Measurements from ENCODE around the gene PPP1R13B.
"Not testable (repeated sequence)": the region's sequence is repeated elsewhere in the genome, so short reads cannot be mapped to it uniquely, and the experiment has no call there.

PPP1R13B gene, protein sequence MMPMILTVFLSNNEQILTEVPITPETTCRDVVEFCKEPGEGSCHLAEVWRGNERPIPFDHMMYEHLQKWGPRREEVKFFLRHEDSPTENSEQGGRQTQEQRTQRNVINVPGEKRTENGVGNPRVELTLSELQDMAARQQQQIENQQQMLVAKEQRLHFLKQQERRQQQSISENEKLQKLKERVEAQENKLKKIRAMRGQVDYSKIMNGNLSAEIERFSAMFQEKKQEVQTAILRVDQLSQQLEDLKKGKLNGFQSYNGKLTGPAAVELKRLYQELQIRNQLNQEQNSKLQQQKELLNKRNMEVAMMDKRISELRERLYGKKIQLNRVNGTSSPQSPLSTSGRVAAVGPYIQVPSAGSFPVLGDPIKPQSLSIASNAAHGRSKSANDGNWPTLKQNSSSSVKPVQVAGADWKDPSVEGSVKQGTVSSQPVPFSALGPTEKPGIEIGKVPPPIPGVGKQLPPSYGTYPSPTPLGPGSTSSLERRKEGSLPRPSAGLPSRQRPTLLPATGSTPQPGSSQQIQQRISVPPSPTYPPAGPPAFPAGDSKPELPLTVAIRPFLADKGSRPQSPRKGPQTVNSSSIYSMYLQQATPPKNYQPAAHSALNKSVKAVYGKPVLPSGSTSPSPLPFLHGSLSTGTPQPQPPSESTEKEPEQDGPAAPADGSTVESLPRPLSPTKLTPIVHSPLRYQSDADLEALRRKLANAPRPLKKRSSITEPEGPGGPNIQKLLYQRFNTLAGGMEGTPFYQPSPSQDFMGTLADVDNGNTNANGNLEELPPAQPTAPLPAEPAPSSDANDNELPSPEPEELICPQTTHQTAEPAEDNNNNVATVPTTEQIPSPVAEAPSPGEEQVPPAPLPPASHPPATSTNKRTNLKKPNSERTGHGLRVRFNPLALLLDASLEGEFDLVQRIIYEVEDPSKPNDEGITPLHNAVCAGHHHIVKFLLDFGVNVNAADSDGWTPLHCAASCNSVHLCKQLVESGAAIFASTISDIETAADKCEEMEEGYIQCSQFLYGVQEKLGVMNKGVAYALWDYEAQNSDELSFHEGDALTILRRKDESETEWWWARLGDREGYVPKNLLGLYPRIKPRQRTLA

DNA sequence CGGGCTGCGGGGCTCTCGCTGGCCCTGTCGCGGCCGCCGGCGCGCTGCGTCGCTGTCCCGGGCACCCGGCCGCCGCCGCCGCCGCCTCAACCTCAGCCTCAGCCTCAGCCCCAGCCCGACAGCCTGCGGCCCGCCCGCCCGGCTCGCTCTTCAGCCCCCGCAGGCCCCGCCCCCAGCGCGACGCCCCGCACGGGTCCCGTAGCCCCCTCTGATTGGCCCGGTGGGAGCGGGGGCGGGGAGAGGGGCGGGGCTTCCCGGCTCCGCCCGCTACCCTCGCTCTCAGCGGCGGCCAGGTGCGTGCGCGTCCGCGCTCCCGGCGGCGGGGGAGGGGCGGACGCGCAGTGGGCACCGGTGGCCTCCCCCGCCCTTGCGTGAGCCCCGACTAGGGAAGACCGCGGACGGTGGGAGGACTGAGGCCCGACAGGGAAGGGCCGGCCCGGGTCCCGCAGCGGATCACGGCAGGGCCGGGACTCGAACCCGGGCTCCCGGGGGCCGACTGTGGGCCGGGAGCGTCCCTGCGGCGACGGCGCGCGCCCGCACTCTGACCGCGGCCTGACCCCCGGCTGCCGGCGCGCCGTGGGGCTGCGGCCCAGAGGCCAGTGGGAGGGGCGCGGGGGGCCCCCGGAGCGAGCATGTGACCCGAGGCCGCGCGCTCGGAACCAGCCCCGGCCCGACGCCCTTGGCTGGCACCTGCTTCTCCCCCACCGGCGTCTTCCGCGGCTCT lies at the start of gene PPP1R13B:
PPP1R13B (minus strand) TSS at position 125 of the 724 bp plus-strand sequence. CDS start 268 bp downstream, outside the sequence.
- Histone ChIP-seq H3K9me3 (ENCODE audit: control insufficient read depth, insufficient read depth, low read length) (no peaks in the 10 kb centered on the region), H3K9ac (ENCODE audit: low read depth, low read length) (peak within 1 kb of the TSS; percentile 85), H3K36me3 (ENCODE audit: insufficient read depth, low read length) (no peaks in the 10 kb centered on the region), H3K4me1 (ENCODE audit: insufficient read depth, low read length) (peaks cover 6% of the 10 kb centered on the region; the same call in 1 of the 2 replicates)

DNA sequence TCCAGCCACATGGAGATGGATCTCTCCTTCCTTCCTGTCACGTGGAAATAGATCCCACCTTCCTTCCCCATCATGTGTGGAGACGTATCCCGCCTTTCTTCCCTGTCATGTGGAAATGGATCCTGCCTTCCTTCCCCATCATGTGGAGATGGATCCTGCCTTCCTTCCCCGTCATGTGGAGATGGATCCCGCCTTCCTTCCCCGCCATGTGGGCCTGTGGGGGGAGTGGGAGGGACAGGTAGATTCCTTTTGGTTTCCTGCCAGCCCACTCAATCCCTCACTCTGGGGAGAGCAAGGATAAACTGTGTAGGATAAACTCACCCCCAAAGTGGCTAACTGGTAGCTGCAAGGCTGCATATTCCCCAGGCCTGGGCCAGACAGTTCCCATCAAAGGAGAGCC lies 49.2 kb upstream of the PPP1R13B start:
- H3K36me3 ChIP-seq (ENCODE audit: insufficient read depth, low read length), result no peaks in the 10 kb centered on the region
- H3K9ac ChIP-seq (ENCODE audit: low read depth, low read length), result no peak overlapping the region
- peaks cover 5% of the 10 kb centered on the region; the same call in 1 of the 2 replicates for H3K9me3 ChIP-seq (ENCODE audit: control insufficient read depth, insufficient read depth, low read length)
- no peaks in the 10 kb centered on the region for H3K4me1 ChIP-seq (ENCODE audit: insufficient read depth, low read length)

DNA sequence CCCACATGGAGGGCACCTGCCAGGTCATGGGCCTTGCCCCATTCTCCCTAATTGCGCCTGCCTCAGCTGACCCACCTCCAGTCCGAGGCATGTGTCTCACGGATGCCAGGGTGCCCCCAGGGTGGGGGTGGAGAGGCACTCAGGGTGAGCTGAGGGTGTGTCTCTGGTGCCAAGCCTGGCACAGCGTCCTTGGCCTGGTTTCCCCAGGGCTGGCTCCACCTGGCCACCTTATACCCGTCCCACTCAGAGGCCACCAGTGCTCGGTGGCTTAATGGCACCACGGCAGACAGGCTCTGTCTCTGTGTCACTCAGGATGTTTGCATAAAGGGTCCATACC lies 47.3 kb upstream of the PPP1R13B start:
- H3K9me3 ChIP-seq (ENCODE audit: control insufficient read depth, insufficient read depth, low read length), result peaks cover 5% of the 10 kb centered on the region; the same call in 1 of the 2 replicates
- no peak overlapping the region for H3K9ac ChIP-seq (ENCODE audit: low read depth, low read length)
- no peaks in the 10 kb centered on the region; the same call in 1 of the 2 replicates for H3K4me1 ChIP-seq (ENCODE audit: insufficient read depth, low read length)
- H3K36me3 ChIP-seq (ENCODE audit: insufficient read depth, low read length), result no peaks in the 10 kb centered on the region

DNA sequence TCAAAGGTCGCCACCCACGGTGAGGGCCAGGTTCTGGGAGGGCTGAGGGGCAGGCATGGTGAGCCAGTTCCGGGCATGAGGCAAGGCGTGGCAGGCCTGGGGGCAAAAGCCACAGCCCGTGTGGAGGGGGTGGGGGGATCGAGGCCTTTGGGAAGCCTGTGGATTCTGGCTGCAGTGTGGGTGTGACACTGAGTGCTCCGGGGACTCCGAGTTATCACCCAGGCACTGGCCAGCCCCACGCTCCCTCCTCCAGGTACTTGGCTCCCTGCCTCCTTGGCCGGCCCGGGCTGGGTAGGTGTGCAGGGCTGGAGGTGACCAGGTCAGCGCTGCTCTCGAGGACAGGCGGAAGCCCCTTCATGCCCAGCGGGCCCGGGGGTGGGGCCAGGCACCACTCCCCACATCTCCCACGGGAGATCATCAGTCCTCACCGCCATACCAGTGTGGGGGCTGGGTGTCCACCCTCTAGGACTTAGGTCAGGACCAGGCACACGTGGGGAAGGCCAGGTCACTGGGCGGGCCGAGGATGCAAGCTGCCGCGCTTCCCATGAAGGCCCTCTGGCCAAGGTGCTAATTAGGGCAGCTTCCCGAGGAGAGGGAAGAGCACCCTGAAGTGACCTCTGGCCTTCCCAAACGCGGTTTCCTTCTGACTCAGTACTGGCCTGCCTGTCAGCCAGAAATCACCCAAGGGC lies 46.8 kb upstream of the PPP1R13B start:
- Histone ChIP-seq H3K4me1 (ENCODE audit: insufficient read depth, low read length) (peaks cover 4% of the 10 kb centered on the region; the same call in 1 of the 2 replicates), H3K36me3 (ENCODE audit: insufficient read depth, low read length) (no peaks in the 10 kb centered on the region), H3K9me3 (ENCODE audit: control insufficient read depth, insufficient read depth, low read length) (peaks cover 5% of the 10 kb centered on the region; the same call in 1 of the 2 replicates), H3K9ac (ENCODE audit: low read depth, low read length) (no peak overlapping the region)

DNA sequence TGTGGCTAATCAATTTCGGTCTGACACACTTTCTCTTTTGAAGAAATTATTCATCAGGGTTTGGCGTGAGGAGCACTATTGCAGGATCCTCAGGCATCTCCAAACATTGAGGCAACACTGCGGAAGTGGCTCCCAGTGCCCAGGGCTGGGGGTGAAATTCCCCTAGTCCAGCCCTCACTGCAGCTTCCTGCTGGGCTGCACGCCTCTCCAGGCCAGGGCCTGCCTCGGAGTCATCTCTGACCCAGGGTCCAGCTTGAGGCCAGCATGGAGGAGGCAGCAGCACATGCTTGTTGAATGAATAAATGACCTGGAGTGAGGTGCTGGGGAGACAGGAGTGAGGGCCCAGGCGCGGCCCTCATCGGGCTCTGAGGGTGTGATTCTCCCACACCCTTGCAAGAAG lies 44.9 kb upstream of the PPP1R13B start:
- Histone ChIP-seq H3K9me3 (ENCODE audit: control insufficient read depth, insufficient read depth, low read length) (peaks cover 5% of the 10 kb centered on the region; the same call in 1 of the 2 replicates), H3K4me1 (ENCODE audit: insufficient read depth, low read length) (peaks cover 4% of the 10 kb centered on the region; the same call in 1 of the 2 replicates), H3K9ac (ENCODE audit: low read depth, low read length) (no peak overlapping the region), H3K36me3 (ENCODE audit: insufficient read depth, low read length) (no peaks in the 10 kb centered on the region)

DNA sequence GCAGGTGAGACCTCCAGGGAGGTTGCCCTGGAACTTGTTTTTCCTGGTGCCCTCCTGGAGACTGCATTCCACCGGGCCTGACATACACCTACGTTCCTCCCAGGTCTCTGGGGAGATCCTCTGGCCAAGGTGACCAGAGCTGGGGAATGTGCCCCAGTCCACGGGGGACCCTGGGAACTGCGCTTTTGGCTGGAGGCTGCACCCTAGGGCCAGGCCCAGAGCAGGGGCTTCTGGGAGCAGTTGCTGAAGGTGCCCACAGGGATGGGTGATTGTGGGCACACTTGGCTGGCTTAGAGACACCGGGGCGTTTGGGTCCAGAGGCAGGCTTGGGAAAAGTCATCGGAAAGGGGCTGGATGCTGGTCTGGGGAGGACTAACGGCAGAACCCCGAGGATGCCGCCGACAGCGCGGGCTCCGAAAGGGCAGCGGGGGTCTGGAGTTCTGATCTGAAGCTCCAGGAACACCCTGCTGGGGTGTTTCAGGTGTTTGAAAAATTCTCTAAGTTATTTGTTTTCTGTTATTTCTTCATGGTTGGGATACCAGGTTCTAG lies 44.4 kb upstream of the PPP1R13B start:
- H3K4me1 ChIP-seq (ENCODE audit: insufficient read depth, low read length), result peaks cover 4% of the 10 kb centered on the region; the same call in 1 of the 2 replicates
- peaks cover 5% of the 10 kb centered on the region; the same call in 1 of the 2 replicates for H3K9me3 ChIP-seq (ENCODE audit: control insufficient read depth, insufficient read depth, low read length)
- no peaks in the 10 kb centered on the region for H3K36me3 ChIP-seq (ENCODE audit: insufficient read depth, low read length)
- H3K9ac ChIP-seq (ENCODE audit: low read depth, low read length), result no peak overlapping the region

DNA sequence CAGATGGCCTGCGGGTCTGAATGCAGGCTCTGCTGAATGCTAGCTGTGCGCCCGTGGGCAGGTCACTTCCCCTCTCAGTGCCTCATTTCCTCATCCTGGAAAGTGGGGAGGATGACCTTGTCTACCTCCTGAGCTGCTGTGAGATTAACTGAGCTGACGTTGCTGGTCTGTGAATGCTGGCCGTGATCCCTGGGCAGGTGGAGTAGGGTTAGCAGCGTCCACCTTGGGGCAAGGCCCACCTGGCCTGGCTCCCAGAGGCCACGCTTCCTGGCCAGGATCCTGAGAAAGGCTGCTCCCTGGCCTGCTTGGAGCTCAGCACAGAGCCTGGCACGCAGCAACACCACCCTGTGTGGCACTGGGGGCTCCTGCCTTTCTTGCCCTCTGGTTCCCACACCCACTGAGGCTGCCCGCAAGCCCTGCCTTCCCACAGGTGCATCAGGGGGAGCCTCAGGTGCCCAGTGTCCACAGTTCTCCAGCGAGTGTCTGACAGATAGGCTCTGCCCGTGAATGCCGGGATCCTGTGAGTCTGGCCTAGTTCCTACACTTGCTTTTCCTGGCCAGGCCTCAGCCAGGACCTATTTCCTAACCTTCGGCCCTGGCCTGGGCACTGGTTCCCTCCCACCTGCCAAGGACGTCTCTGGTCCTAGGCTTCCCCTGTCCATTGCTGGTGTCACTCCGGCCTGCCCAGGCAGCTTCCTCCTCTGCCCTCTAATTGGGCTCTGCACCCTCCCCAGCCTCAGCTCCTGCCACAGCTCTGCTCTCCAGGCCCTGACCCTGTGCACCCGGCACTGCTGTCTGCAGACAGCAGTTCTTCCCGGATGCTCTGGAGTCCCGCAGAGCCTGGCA lies 43.7 kb upstream of the PPP1R13B start:
- H3K36me3 ChIP-seq (ENCODE audit: insufficient read depth, low read length), result no peaks in the 10 kb centered on the region
- no peaks in the 10 kb centered on the region for H3K9me3 ChIP-seq (ENCODE audit: control insufficient read depth, insufficient read depth, low read length)
- H3K4me1 ChIP-seq (ENCODE audit: insufficient read depth, low read length), result peaks cover 4% of the 10 kb centered on the region; the same call in 1 of the 2 replicates
- H3K9ac ChIP-seq (ENCODE audit: low read depth, low read length), result no peak overlapping the region

DNA sequence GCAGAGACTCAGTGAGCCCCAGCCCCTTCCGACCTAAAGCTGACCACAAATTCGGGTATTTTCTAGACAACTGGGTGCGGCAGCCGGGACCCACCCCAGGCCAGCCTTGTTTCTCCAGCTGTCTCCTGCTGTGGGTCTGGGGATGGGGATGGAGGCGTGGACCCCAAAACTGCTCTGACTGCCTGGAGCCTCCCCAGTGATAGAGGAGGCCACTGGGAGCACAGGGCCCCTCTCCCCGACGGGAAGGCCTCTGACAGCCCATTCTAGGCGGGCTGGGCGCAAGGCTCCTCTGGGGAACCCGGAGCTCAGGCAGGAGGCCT lies 42.6 kb upstream of the PPP1R13B start:
- H3K9ac ChIP-seq (ENCODE audit: low read depth, low read length), result no peak overlapping the region
- H3K36me3 ChIP-seq (ENCODE audit: insufficient read depth, low read length), result no peaks in the 10 kb centered on the region
- no peaks in the 10 kb centered on the region for H3K9me3 ChIP-seq (ENCODE audit: control insufficient read depth, insufficient read depth, low read length)
- peaks cover 4% of the 10 kb centered on the region; the same call in 1 of the 2 replicates for H3K4me1 ChIP-seq (ENCODE audit: insufficient read depth, low read length)

DNA sequence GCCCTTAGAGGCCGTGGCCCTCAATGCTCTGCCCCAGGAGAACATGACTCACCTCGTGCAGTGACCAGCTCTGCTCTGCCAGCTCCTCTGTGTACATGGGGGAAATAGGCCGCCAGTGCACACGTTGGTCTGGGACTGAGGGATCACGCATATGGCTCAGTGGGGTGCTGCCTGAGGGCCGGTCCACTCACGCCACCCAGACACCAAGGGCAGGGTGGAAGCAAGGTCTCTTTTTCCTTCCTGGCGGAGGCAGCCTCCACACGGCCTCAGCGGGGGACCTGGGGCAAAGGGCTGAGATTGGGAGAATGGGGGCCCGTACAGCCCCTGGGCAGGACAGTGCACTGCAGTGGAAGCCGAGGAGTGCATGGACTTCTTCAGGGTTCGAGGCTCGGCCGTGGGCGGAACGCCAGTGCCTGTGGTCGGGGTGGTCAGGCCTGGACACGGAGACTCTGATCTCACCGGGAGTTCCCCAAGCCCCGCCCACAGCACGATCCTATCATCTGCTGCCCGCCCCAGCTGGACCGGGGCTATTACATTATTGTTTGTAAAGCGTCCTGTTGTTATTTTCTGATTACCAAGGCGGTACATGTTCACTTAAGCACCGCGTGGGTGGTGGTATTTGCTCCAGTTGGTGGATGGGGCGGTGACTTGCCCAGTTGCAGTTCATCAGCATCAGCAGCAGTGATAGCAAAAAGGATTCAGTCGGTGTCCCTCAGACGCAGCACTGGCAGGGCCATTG lies 42.1 kb upstream of the PPP1R13B start:
- no peaks in the 10 kb centered on the region for H3K9me3 ChIP-seq (ENCODE audit: control insufficient read depth, insufficient read depth, low read length)
- no peaks in the 10 kb centered on the region for H3K36me3 ChIP-seq (ENCODE audit: insufficient read depth, low read length)
- H3K9ac ChIP-seq (ENCODE audit: low read depth, low read length), result no peak overlapping the region
- peaks cover 4% of the 10 kb centered on the region; the same call in 1 of the 2 replicates for H3K4me1 ChIP-seq (ENCODE audit: insufficient read depth, low read length)

DNA sequence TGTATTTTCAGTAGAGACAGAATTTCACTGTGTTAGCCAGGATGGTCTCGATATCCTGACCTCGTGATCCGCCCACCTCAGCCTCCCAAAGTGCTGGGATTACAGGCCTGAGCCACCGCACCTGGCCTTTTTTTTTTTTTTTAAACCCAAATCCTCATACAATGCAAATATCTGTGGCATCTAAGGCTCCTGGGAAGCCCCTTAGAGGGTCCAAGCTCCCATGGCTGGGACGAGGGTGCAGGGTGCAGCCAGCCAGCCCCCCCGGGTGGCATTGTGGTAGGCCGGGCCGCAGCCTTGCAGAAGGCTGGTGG lies 41.6 kb upstream of the PPP1R13B start:
- H3K9ac ChIP-seq (ENCODE audit: low read depth, low read length); H3K4me1 ChIP-seq (ENCODE audit: insufficient read depth, low read length); H3K36me3 ChIP-seq (ENCODE audit: insufficient read depth, low read length); H3K9me3 ChIP-seq (ENCODE audit: control insufficient read depth, insufficient read depth, low read length): not testable (repeated sequence)

DNA sequence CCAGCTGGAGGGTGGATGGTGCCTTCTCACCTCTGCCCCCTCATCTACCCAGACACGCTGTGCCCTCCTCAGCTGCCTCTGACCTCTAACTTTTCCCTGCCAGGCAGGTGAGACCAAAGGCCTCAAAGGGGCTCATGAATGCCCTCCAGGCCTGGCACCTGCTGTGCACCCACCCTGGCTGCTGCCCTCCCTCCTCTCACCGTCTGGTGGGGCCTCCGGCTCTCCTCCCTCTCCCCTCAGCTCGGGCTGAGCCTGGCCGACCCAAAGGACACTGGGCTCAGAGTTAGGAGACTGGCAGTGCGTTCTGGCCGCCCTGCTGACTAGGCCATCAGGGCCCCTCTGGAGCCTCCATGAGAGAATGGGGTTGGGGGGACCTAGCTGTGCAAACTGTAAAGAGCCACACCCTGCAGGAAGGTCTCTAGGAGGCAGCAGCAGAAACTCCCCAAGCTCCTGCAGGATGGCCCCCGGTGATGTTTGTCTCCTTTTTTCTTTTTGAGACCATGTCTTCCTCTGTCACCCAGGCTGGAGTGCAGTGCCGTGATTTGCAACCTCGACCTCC lies 40.3 kb upstream of the PPP1R13B start:
- H3K4me1 ChIP-seq (ENCODE audit: insufficient read depth, low read length), result peaks cover 4% of the 10 kb centered on the region; the same call in 1 of the 2 replicates
- H3K9me3 ChIP-seq (ENCODE audit: control insufficient read depth, insufficient read depth, low read length), result no peaks in the 10 kb centered on the region
- no peak overlapping the region for H3K9ac ChIP-seq (ENCODE audit: low read depth, low read length)
- H3K36me3 ChIP-seq (ENCODE audit: insufficient read depth, low read length), result no peaks in the 10 kb centered on the region

DNA sequence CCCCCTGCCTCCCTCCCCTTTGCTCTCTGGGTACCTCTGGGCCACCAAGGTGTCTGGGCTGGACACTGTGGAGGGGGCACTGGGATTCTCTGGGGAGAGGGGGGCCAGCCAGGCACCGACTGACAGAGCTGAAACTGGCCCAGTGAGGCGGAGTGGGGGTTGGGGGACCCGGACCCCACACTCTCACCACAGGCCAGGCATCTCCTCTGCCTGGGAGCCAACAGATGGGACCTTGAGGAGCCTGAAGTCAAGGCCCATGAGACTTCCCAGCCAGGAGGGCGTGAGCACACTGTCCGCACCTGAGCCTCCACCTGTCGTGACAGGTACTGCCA lies 39.8 kb upstream of the PPP1R13B start:
- no peak overlapping the region for H3K9ac ChIP-seq (ENCODE audit: low read depth, low read length)

More for the DNA sequence above, 39.8 kb upstream of the PPP1R13B start:
- peaks cover 4% of the 10 kb centered on the region; the same call in 1 of the 2 replicates for H3K4me1 ChIP-seq (ENCODE audit: insufficient read depth, low read length)
- no peaks in the 10 kb centered on the region for H3K36me3 ChIP-seq (ENCODE audit: insufficient read depth, low read length)
- no peaks in the 10 kb centered on the region for H3K9me3 ChIP-seq (ENCODE audit: control insufficient read depth, insufficient read depth, low read length)
